Tibial nerve (tissue), 3 donors: ENCODE measurements around the gene GPRIN1.

Source experiments
- POLR2A ChIP-seq, 2 donors: fragments of 450-650 bp; IDR thresholded peaks; one replicate each; pipeline ENCODE4 v1.6.1; 2017; ENCODE audit warnings: antibody characterized with exemption in 2 of 2, mild to moderate bottlenecking in 2 of 2, moderate library complexity in 2 of 2
- TF ChIP-seq, protein P1 (sequence below), 5 experiments: fragments of 200-600 bp in 3 of 5; fragments of 450-650 bp in 2 of 5; sonication (generic) in 3 of 5; IDR thresholded peaks; one replicate each; pipeline ENCODE4 v1.5.1; 2016 to 2019; ENCODE audit warnings: antibody characterized with exemption in 5 of 5, mild to moderate bottlenecking in 3 of 5, moderate library complexity in 2 of 5

DNA sequence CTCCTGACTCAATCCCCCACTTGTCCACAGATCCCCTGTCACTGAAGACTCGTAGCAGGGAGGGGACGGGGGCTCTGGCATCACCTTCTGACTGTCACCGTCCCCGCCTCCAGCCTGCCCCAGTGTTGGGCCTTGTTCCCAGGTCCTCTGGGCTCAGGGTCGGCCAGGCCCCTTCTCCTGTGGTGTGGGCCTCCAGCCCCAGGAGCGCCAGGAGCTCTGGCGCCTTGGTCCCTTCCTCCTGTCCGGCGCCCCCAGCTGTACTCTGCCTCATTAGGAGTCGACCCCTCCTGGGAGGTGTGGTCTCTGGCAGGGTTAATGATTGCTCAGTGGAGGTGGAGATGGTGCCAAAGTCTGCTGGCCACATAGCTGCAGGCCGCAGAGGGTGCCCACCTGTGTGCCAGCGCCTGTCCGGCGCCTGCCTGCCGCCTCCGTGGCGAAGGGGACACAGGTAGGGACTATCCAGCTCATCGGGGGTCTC lies 61.0 kb downstream of the GPRIN1 start, which contains the start of gene CDHR2:
- TF ChIP-seq, protein P1, sequence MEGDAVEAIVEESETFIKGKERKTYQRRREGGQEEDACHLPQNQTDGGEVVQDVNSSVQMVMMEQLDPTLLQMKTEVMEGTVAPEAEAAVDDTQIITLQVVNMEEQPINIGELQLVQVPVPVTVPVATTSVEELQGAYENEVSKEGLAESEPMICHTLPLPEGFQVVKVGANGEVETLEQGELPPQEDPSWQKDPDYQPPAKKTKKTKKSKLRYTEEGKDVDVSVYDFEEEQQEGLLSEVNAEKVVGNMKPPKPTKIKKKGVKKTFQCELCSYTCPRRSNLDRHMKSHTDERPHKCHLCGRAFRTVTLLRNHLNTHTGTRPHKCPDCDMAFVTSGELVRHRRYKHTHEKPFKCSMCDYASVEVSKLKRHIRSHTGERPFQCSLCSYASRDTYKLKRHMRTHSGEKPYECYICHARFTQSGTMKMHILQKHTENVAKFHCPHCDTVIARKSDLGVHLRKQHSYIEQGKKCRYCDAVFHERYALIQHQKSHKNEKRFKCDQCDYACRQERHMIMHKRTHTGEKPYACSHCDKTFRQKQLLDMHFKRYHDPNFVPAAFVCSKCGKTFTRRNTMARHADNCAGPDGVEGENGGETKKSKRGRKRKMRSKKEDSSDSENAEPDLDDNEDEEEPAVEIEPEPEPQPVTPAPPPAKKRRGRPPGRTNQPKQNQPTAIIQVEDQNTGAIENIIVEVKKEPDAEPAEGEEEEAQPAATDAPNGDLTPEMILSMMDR (IDR thresholded peaks at IDR 0.05), result no peak
- TF ChIP-seq POLR2A (IDR thresholded peaks at IDR 0.05), result no peak
